MM.1S (cell line): Measurements from ENCODE around the gene CCDC74B.

Source experiments
- CTCF ChIP-seq: fragments of 300-600 bp; sonication (generic); IDR thresholded peaks from 2 replicates; pipeline ENCODE4 v1.5.1; 2016; ENCODE audit warnings: antibody characterized with exemption, low read length, mixed read lengths
- EZH2 ChIP-seq: fragments of 300-600 bp; sonication (generic); optimal IDR thresholded peaks from 2 replicates; pipeline ENCODE3; 2017; ENCODE audit warnings: low read depth, mild to moderate bottlenecking, antibody characterized with exemption, low read length, mixed read lengths
- EZH2phosphoT487 ChIP-seq: fragments of 300-600 bp; sonication (generic); IDR thresholded peaks from 2 replicates; pipeline ENCODE4 v1.6.1; 2018; ENCODE audit warnings: antibody characterized with exemption, low read length

DNA sequence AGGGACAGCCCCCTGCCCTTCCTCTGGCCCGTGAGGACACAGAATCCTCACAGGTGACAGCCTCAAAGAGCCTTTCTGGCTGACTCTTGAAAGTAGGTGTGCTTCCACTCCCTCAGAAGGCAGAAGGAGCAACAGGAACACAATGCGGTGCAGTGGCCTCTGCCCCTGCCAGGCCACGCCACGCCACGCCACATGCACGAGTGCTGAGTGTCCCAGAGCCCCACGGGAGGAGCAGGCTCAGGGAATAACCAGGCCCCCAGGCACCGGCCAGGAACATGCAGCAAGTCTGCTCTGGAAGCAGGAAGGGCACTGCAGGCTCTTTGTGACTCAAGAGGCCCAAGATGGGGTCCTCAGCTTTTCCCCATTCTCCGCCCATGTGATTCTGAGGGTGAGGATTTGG is 18.1 kb upstream of the CCDC74B start:
- TF ChIP-seq CTCF (no peak), EZH2 (no peak), EZH2phosphoT487 (no peak)
